Gastrocnemius medialis (tissue), 4 donors: ENCODE results near the gene EDEM1. TPM values are rescaled to one million over a fixed set of nuclear protein-coding genes. Genes with fewer than 3 reads are reported as not detected.

ENCODE experiments used
- ATAC-seq, 2 donors: fragments of 150-250 bp; one replicate each; pipeline ENCODE4 v1.9.1; 2016
- DNase-seq, 2 donors: peaks; one replicate each; pipeline ENCODE4 v3.0.0-alpha.2; 2019
- H3K27ac ChIP-seq, 4 donors: fragments of 200-600 bp; sonication (generic); 1 replicate in 1 of 4; 2 replicates in 3 of 4; pipeline ENCODE4 v1.5.1; 2016 to 2018; ENCODE audit warnings: mild to moderate bottlenecking in 2 of 4, moderate library complexity in 1 of 4
- H3K27me3 ChIP-seq, 3 donors: fragments of 200-600 bp; sonication (generic) in 2 of 3; 1 replicate in 1 of 3; 2 replicates in 2 of 3; pipeline versions ENCODE4 v1.5.1 to v1.6.0; 2016 to 2019; ENCODE audit warnings: mild to moderate bottlenecking in 1 of 3, moderate library complexity in 1 of 3
- H3K36me3 ChIP-seq, 2 donors: fragments of 200-600 bp; sonication (generic) in 1 of 2; one replicate each; pipeline ENCODE4 v1.5.1; 2017 to 2018
- H3K4me1 ChIP-seq, 2 donors: fragments of 200-600 bp; sonication (generic) in 1 of 2; one replicate each; pipeline ENCODE4 v1.5.1; 2016 to 2017; ENCODE audit warnings: mild to moderate bottlenecking in 2 of 2
- H3K4me3 ChIP-seq, 4 donors: fragments of 200-600 bp; sonication (generic) in 3 of 4; 1 replicate in 1 of 4; 2 replicates in 3 of 4; pipeline ENCODE4 v1.5.1; 2016 to 2019; ENCODE audit warnings: mild to moderate bottlenecking in 2 of 4
- H3K9me3 ChIP-seq, 3 donors: fragments of 200-600 bp; sonication (generic) in 2 of 3; 1 replicate in 1 of 3; 2 replicates in 2 of 3; pipeline ENCODE4 v1.5.1; 2016 to 2019
- POLR2A ChIP-seq, 2 donors: fragments of 450-650 bp; IDR thresholded peaks; one replicate each; pipeline ENCODE4 v1.6.1; 2017; ENCODE audit warnings: antibody characterized with exemption in 2 of 2, mild to moderate bottlenecking in 2 of 2, moderate library complexity in 2 of 2
- in situ Hi-C, 4 donors: fragments of 200-750 bp; cut with MboI; loops; one replicate each; pipeline versions ENCODE4 v1.15.0 to v1.8.0; 2017; ENCODE audit warnings: low sequenced_read_pairs in 4 of 4
- intact Hi-C: fragments of 100-400 bp; cut with DNase I; formaldehyde crosslinking; loops from one replicate; pipeline ENCODE4 v1.15.1; 2023; ENCODE audit warnings: low total_unique reads
- total RNA-seq, 4 donors: library from RNA; depleted of rRNA; stranded (reverse); fragments of >200 nt; gene quantifications; one replicate each; pipeline versions ENCODE4 v1.1.0 to v1.2.3, GENCODE V29; 2016
- TF ChIP-seq, protein P1 (sequence below), 5 experiments: fragments of 450-650 bp in 3 of 5; fragments of 200-600 bp in 2 of 5; sonication (generic) in 2 of 5; IDR thresholded peaks in 4 of 5; conservative IDR thresholded peaks in 1 of 5; 1 replicate in 4 of 5; 2 replicates in 1 of 5; pipeline ENCODE4 v1.5.1; 2016 to 2019; ENCODE audit warnings: antibody characterized with exemption in 5 of 5, mild to moderate bottlenecking in 3 of 5, moderate library complexity in 3 of 5

Gene EDEM1
- total RNA-seq, 4 donors from 2014 or later, result 7.8 to 12.3 (median 11.4) TPM

DNA sequence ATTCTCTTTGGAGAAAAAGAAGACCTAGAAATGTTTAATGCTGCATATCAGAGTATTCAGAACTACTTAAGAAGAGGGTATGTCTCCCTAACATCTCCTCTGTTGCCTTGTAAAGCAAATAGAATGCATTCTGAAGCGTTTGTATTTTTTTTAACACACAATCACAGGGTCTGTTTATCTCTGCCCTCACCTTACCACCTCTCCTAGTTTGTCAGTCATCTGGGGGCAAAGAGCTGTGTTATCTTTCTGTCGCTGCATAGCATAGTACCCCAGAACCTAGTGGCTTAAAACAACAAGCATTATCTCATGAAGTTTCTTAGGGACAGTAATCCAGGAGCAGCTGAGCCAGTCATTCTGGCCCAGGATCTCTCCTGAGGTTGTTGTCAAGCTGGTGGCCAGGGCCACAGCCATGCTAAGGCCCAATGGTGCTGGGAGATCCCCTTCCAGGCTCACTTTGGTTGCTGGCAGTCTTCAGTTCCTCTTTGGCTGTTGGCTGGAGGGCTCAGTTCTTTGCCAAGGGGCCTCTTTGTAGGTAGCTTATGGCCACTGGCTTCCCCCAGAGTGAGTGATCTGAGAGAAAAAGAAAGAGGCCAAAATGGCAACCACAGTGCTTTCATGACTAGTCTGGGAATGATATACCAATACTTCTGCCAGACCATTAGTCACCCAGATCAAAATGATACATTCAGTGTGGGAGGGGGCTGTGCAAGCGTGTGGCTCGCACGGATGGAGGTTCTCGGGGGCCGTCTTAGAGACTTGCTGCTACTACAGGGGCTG is 17.8 kb downstream of the EDEM1 start:
- Histone ChIP-seq H3K36me3 (peaks cover 7 to 98% of the 10 kb centered on the region in 2 donors), H3K4me1 (no peaks in the 10 kb centered on the region), H3K4me3 (no peak overlapping the region), H3K27me3 (no peaks in the 10 kb centered on the region), H3K27ac (no peak overlapping the region), H3K9me3 (no peaks in the 10 kb centered on the region)
- intact Hi-C loops (no loop called here), in situ Hi-C loops (loop anchor here in 1 of 4 donors (25.0 kb wide), 1 partner anchor 493 kb away; no protein-coding TSS in a partner anchor)
- no peak for TF ChIP-seq POLR2A (IDR thresholded peaks at IDR 0.05)
- TF ChIP-seq, protein P1, sequence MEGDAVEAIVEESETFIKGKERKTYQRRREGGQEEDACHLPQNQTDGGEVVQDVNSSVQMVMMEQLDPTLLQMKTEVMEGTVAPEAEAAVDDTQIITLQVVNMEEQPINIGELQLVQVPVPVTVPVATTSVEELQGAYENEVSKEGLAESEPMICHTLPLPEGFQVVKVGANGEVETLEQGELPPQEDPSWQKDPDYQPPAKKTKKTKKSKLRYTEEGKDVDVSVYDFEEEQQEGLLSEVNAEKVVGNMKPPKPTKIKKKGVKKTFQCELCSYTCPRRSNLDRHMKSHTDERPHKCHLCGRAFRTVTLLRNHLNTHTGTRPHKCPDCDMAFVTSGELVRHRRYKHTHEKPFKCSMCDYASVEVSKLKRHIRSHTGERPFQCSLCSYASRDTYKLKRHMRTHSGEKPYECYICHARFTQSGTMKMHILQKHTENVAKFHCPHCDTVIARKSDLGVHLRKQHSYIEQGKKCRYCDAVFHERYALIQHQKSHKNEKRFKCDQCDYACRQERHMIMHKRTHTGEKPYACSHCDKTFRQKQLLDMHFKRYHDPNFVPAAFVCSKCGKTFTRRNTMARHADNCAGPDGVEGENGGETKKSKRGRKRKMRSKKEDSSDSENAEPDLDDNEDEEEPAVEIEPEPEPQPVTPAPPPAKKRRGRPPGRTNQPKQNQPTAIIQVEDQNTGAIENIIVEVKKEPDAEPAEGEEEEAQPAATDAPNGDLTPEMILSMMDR (IDR thresholded peaks at IDR 0.05 in 4 of 5, conservative IDR thresholded peaks at IDR 0.05 in 1 of 5), result no peak
- DNase-seq (no peak), ATAC-seq (no peak)

DNA sequence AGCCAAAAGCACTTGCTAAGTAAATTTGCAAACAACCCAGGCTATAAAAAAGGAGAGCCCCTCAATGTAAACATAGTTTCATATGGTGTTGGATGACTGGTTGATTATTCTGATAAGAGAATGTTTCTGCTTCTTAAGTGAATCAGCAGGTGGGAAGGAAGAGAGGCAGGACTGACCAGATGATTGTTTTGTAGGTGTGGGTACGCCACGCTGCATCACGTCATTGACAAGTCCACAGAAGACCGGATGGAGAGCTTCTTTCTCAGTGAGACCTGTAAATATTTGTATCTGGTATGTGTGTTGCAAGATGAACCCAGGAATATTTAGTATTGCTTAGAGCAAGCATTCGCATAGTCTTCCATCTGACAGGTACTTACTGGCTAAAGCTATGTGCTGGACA is 23.4 kb downstream of the EDEM1 start:
- intact Hi-C loops, result no loop called here
- H3K27me3 ChIP-seq, result no peaks in the 10 kb centered on the region
- H3K27ac ChIP-seq, result no peak overlapping the region
- H3K9me3 ChIP-seq, result no peaks in the 10 kb centered on the region
- DNase-seq (no peak), ATAC-seq (no peak)
- no peak overlapping the region for H3K4me3 ChIP-seq
- H3K36me3 ChIP-seq, result peaks cover 9 to 97% of the 10 kb centered on the region in 2 donors
- no peaks in the 10 kb centered on the region for H3K4me1 ChIP-seq
- in situ Hi-C loops, result loop anchor here in 1 of 4 donors (25.0 kb wide), 1 partner anchor 499 kb away; no protein-coding TSS in a partner anchor
- TF ChIP-seq, protein P1 (IDR thresholded peaks at IDR 0.05 in 4 of 5, conservative IDR thresholded peaks at IDR 0.05 in 1 of 5), result no peak
- TF ChIP-seq POLR2A (IDR thresholded peaks at IDR 0.05), result no peak

DNA sequence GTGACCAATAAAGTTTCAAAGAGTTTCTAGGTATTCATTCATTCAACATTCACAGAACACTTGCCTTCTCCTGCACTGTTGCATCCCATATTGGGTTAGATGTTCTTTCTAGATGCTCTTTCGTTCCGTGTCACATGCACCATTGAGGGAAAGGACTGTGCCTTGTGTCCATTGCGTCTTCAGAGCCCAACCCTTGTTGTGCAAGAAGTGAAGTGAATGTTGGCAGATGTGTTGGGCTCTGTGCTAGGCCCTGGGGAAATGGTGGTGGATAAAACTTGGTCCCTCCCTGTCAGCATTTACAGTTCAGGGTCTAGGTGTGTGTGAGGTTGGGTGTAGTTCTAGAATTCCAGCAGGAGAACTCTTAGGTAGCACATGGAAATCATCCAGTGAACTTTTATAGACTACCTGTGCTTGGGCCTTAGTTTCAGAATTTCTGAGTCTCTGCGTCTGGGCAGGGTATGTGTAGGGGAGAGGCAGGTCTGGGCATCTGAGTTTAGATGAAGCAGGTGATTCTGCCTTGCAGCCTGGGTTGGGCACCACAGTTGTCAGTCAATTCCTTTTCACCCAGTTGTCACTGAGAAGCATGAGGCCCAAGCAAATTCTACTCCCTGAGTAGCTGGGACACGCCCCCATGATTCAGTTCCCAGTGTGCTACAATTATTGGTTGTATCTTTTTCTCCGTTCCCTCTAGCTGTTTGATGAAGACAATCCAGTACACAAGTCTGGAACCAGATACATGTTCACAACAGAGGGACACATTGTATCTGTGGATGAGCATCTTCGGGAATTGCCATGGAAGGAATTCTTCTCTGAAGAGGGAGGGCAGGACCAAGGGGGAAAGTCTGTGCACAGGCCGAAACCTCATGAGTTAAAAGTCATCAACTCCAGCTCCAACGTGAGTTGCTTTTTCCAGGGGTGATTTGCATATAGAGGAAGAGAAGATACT is 25.4 kb downstream of the EDEM1 start:
- Histone ChIP-seq H3K27ac (no peak overlapping the region), H3K9me3 (no peaks in the 10 kb centered on the region), H3K4me1 (no peaks in the 10 kb centered on the region), H3K4me3 (no peak overlapping the region), H3K36me3 (peaks cover 9 to 97% of the 10 kb centered on the region in 2 donors), H3K27me3 (no peaks in the 10 kb centered on the region)
- in situ Hi-C loops (loop anchor here in 1 of 4 donors (25.0 kb wide), 1 partner anchor 501 kb away; no protein-coding TSS in a partner anchor), intact Hi-C loops (no loop called here)
- ATAC-seq (peak in 1 of 2 donors; percentile 30), DNase-seq (no peak)
- TF ChIP-seq, protein P1 (IDR thresholded peaks at IDR 0.05 in 4 of 5, conservative IDR thresholded peaks at IDR 0.05 in 1 of 5), result no peak
- TF ChIP-seq POLR2A (IDR thresholded peaks at IDR 0.05), result no peak

DNA sequence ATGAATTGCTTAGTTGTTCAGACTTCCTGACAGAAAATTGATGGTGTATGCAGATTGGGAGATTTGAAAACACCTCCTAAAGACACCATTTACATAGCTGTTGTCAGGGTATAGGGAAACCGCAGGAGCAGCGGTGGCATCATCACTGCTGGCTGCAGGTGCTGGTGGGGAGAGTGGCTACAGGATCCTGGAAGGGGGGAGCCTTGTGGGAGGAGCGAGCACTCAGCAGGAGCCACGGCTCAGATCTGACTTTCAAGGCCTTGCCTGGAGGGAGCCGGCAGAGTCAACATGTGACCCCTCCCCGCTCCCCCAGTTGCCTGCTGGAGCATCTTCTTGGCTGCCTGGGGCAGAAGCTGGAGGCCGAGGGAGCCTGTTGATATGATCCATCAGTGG is 26.1 kb downstream of the EDEM1 start:
- ATAC-seq, result no peak
- H3K36me3 ChIP-seq, result peaks cover 6 to 97% of the 10 kb centered on the region in 2 donors
- in situ Hi-C loops, result loop anchor here in 1 of 4 donors (25.0 kb wide), 1 partner anchor 501 kb away; no protein-coding TSS in a partner anchor

More for the DNA sequence above, 26.1 kb downstream of the EDEM1 start:
- no peak for DNase-seq
- intact Hi-C loops, result no loop called here
- no peak overlapping the region for H3K4me3 ChIP-seq
- no peaks in the 10 kb centered on the region for H3K9me3 ChIP-seq
- H3K27me3 ChIP-seq, result no peaks in the 10 kb centered on the region
- H3K27ac ChIP-seq, result no peak overlapping the region
- no peaks in the 10 kb centered on the region for H3K4me1 ChIP-seq
- TF ChIP-seq, protein P1 (IDR thresholded peaks at IDR 0.05 in 4 of 5, conservative IDR thresholded peaks at IDR 0.05 in 1 of 5), result no peak
- no peak for TF ChIP-seq POLR2A (IDR thresholded peaks at IDR 0.05)
